Keratinocyte (primary cell): ENCODE results near the gene THAP3.

Experiments used
- EZH2 ChIP-seq: IDR thresholded peaks from one replicate; pipeline ENCODE4 v1.6.1; 2012; ENCODE audit warnings: inconsistent platforms, mild to moderate bottlenecking, low read length, moderate library complexity
- TF ChIP-seq, protein P1 (sequence below), 3 experiments: IDR thresholded peaks in 1 of 3; conservative IDR thresholded peaks in 1 of 3; optimal IDR thresholded peaks in 1 of 3; 2 replicates in 2 of 3; 3 replicates in 1 of 3; pipeline versions ENCODE3 to v1.5.1; 2011; ENCODE audit warnings: low read length in 3 of 3, mild to moderate bottlenecking in 3 of 3, moderate library complexity in 2 of 3, control low read depth in 1 of 3, inconsistent platforms in 1 of 3; ENCODE audit not compliant: insufficient read depth in 2 of 3; ENCODE audit errors: extremely low read depth in 1 of 3

DNA sequence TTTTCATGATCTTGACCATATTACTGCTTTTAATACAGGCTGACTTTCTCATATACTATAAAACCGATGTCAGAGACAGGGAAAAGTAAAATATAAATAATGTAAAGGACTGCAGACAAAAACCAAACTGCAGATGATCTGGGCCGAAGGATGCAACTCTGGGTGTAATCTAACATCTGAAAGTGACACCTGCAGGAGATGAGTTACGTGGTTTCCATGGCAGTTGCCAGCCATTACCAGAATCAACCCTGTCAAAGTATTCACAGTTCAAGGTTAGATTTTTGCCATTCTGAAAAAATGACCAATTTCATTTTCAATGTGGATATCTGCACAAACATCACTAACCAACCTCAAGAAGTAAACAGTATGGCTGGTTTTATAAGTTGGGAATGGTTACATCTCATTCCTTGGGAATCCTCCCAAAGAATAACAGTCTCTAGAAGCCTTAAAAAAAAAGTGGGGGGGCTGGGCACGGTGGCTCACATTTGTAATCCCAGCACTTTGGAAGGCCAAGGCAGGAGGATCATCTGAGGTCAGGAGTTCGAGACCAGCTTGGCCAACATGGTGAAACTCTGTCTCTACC, 49.2 kb downstream of the THAP3 start:
- TF ChIP-seq, protein P1, sequence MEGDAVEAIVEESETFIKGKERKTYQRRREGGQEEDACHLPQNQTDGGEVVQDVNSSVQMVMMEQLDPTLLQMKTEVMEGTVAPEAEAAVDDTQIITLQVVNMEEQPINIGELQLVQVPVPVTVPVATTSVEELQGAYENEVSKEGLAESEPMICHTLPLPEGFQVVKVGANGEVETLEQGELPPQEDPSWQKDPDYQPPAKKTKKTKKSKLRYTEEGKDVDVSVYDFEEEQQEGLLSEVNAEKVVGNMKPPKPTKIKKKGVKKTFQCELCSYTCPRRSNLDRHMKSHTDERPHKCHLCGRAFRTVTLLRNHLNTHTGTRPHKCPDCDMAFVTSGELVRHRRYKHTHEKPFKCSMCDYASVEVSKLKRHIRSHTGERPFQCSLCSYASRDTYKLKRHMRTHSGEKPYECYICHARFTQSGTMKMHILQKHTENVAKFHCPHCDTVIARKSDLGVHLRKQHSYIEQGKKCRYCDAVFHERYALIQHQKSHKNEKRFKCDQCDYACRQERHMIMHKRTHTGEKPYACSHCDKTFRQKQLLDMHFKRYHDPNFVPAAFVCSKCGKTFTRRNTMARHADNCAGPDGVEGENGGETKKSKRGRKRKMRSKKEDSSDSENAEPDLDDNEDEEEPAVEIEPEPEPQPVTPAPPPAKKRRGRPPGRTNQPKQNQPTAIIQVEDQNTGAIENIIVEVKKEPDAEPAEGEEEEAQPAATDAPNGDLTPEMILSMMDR (optimal IDR thresholded peaks at IDR 0.05 in 1 of 3, IDR thresholded peaks at IDR 0.05 in 1 of 3, conservative IDR thresholded peaks at IDR 0.05 in 1 of 3; ENCODE audit: extremely low read depth in 1 of 3, insufficient read depth in 2 of 3, low read length in 3 of 3), result no peak
- TF ChIP-seq EZH2, result no peak
